ENCODE measurements around the gene BIRC6.

DNA sequence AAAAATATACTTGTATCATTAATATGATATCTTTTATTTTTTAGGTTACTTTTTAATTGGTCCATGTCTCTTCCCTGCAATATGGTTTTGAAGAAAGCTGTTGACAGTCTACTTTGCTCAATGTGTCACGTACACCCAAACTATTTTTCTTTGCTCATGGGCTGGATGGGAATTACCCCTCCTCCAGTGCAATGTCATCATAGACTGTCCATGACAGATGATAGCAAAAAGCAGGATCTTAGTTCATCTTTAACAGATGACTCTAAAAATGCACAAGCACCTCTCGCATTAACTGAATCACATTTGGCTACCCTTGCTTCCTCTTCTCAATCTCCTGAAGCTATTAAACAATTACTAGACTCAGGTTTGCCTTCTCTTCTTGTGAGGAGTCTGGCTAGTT lies 158.1 kb downstream of the BIRC6 start:
- TF ChIP-seq, protein P1, sequence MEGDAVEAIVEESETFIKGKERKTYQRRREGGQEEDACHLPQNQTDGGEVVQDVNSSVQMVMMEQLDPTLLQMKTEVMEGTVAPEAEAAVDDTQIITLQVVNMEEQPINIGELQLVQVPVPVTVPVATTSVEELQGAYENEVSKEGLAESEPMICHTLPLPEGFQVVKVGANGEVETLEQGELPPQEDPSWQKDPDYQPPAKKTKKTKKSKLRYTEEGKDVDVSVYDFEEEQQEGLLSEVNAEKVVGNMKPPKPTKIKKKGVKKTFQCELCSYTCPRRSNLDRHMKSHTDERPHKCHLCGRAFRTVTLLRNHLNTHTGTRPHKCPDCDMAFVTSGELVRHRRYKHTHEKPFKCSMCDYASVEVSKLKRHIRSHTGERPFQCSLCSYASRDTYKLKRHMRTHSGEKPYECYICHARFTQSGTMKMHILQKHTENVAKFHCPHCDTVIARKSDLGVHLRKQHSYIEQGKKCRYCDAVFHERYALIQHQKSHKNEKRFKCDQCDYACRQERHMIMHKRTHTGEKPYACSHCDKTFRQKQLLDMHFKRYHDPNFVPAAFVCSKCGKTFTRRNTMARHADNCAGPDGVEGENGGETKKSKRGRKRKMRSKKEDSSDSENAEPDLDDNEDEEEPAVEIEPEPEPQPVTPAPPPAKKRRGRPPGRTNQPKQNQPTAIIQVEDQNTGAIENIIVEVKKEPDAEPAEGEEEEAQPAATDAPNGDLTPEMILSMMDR (IDR thresholded peaks at IDR 0.05; ENCODE audit: poor library complexity) = no peak
- no peak for TF ChIP-seq EZH2 (IDR thresholded peaks at IDR 0.05; ENCODE audit: borderline replicate concordance)
